WERI-Rb-1 (cell line): Measurements from ENCODE around the gene TMCO4.

Experiments
- DNase-seq: peaks from one replicate; pipeline ENCODE4 v3.0.0-alpha.2; 2020
- H3K27ac ChIP-seq: fragments of 250-450 bp; sonication (Bioruptor Pico); 2 replicates; pipeline ENCODE4 v1.5.1; 2020; ENCODE audit warnings: mild to moderate bottlenecking, moderate library complexity
- H3K27me3 ChIP-seq: fragments of 250-450 bp; sonication (Bioruptor Pico); 2 replicates; pipeline ENCODE4 v1.5.1; 2021; ENCODE audit warnings: mild to moderate bottlenecking, low read depth, moderate library complexity; ENCODE audit not compliant: insufficient read depth, severe bottlenecking
- H3K36me3 ChIP-seq: fragments of 250-450 bp; sonication (Bioruptor Pico); 2 replicates; pipeline ENCODE4 v1.5.1; 2020; ENCODE audit warnings: mild to moderate bottlenecking, moderate library complexity
- H3K4me3 ChIP-seq: 2 replicates; pipeline ENCODE4 v1.5.1; 2011; ENCODE audit warnings: low read depth, mild to moderate bottlenecking, control low read depth, low read length
- H3K9me3 ChIP-seq: fragments of 250-450 bp; sonication (Bioruptor Pico); 2 replicates; pipeline ENCODE4 v1.5.1; 2021; ENCODE audit warnings: mild to moderate bottlenecking, moderate library complexity; ENCODE audit not compliant: severe bottlenecking
- CTCF ChIP-seq: IDR thresholded peaks from 2 replicates; pipeline ENCODE4 v1.5.1; 2011; ENCODE audit warnings: low read depth, mild to moderate bottlenecking, control low read depth, inconsistent platforms, low read length

TMCO4 gene

DNA sequence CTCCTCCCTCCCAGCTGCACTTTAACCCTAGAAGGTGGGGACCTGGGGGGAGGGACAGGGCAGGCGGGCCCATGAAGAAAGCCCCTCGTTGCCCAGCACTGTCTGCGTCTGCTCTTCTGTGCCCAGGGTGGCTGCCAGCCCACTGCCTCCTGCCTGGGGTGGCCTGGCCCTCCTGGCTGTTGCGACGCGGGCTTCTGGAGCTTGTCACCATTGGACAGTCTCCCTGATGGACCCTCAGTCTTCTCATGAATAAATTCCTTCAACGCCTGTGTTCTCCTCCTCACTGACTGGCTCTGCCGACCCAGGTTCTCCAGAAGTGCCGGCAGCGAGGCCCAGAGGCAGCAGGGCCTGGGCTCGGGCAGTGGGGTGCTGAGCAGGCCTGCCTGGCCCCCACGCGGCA lies 141.5 kb downstream of the TMCO4 start:
- H3K36me3 ChIP-seq = no peaks in the 10 kb centered on the region
- TF ChIP-seq CTCF = no peak
- no peaks in the 10 kb centered on the region for H3K27me3 ChIP-seq
- H3K4me3 ChIP-seq = no peak overlapping the region
- H3K27ac ChIP-seq = no peak overlapping the region
- DNase-seq = no peak
- H3K9me3 ChIP-seq = no peaks in the 10 kb centered on the region

DNA sequence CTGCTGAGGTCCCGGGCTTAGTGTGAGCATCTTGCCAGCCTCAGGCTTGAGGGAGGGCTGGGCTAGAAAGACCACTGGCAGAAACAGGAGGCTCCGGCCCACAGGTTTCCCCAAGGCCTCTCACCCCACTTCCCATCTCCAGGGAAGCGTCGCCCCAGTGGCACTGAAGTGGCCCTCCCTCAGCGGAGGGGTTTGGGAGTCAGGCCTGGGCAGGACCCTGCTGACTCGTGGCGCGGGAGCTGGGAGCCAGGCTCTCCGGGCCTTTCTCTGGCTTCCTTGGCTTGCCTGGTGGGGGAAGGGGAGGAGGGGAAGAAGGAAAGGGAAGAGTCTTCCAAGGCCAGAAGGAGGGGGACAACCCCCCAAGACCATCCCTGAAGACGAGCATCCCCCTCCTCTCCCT lies 142.2 kb downstream of the TMCO4 start:
- no peak for TF ChIP-seq CTCF
- no peak for DNase-seq
- Histone ChIP-seq H3K27ac (no peak overlapping the region), H3K27me3 (no peaks in the 10 kb centered on the region), H3K9me3 (no peaks in the 10 kb centered on the region), H3K4me3 (no peak overlapping the region), H3K36me3 (no peaks in the 10 kb centered on the region)

- no peak overlapping the region for H3K4me3 ChIP-seq
- DNase-seq = no peak
Observed at GRCh38 chr1:19656780-19657466, 142.8 kb downstream of the TMCO4 start.

GRCh38 chr1:19656134-19656779 lies 143.5 kb downstream of the TMCO4 start:
- DNase-seq = no peak
- Histone ChIP-seq H3K4me3 (no peak overlapping the region), H3K36me3 (no peaks in the 10 kb centered on the region), H3K9me3 (no peaks in the 10 kb centered on the region), H3K27me3 (no peaks in the 10 kb centered on the region), H3K27ac (no peak overlapping the region)
- TF ChIP-seq CTCF = no peak

More at GRCh38 chr1:19656780-19657466, 142.8 kb downstream of the TMCO4 start:
- TF ChIP-seq CTCF = no peak
- H3K9me3 ChIP-seq = no peaks in the 10 kb centered on the region
- no peak overlapping the region for H3K27ac ChIP-seq
- H3K36me3 ChIP-seq = no peaks in the 10 kb centered on the region
- no peaks in the 10 kb centered on the region for H3K27me3 ChIP-seq

DNA sequence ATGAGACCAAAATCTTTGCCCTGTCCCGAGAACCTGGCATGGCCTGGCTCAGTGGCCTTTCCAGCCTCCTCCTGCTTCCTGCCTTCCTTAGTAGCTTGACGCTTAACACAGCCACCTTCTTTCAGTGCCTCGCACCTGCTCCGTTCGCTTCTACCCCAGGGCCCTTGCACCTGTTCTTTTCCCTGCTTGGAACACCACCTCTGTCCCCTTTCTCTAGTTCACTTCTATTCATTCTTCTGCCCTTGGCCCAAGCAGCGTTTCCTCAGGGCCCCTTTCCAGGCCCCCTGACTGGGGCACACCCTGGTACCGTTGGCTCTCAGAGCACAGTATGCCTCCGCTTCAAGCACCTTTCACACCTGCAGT lies 144.0 kb downstream of the TMCO4 start:
- H3K9me3 ChIP-seq = no peaks in the 10 kb centered on the region
- DNase-seq = no peak
- H3K27me3 ChIP-seq = no peaks in the 10 kb centered on the region

More for the DNA sequence above, 144.0 kb downstream of the TMCO4 start:
- no peak for TF ChIP-seq CTCF
- H3K36me3 ChIP-seq = no peaks in the 10 kb centered on the region
- no peak overlapping the region for H3K27ac ChIP-seq
- H3K4me3 ChIP-seq = no peak overlapping the region
